Neural progenitor cell (in vitro differentiated cells): ENCODE measurements around the gene ZFPL1. TPM values are rescaled to one million over a fixed set of nuclear protein-coding genes. Genes with fewer than 3 reads are reported as not detected.

ENCODE experiments used
- DNase-seq: peaks from one replicate; pipeline ENCODE4 v3.0.0-alpha.2; 2016; ENCODE audit warnings: low spot score
- H2AFZ ChIP-seq: fragments of 200-600 bp; sonication (generic); replicated peaks from 2 replicates; pipeline ENCODE4 v1.6.1; 2016; ENCODE audit warnings: antibody characterized with exemption
- H3F3A ChIP-seq: fragments of 200-600 bp; sonication (generic); 2 replicates; pipeline ENCODE4 v1.6.1; 2016; ENCODE audit warnings: antibody characterized with exemption, low read depth
- H3K27ac ChIP-seq: fragments of 200-600 bp; sonication (generic); 2 replicates; pipeline ENCODE4 v1.5.1; 2016; ENCODE audit warnings: mild to moderate bottlenecking
- H3K27me3 ChIP-seq: fragments of 200-600 bp; sonication (generic); 2 replicates; pipeline ENCODE4 v1.6.1; 2016; ENCODE audit warnings: mild to moderate bottlenecking, moderate library complexity
- H3K36me3 ChIP-seq: fragments of 200-600 bp; sonication (generic); 2 replicates; pipeline ENCODE4 v1.5.1; 2016
- H3K4me1 ChIP-seq: fragments of 200-600 bp; sonication (generic); 2 replicates; pipeline ENCODE4 v1.6.1; 2016; ENCODE audit warnings: mixed run types
- H3K4me2 ChIP-seq: fragments of 200-600 bp; sonication (generic); 2 replicates; pipeline ENCODE4 v1.6.1; 2016
- H3K4me3 ChIP-seq: fragments of 200-600 bp; sonication (generic); 2 replicates; pipeline ENCODE4 v1.5.1; 2016
- H3K79me2 ChIP-seq: fragments of 200-600 bp; sonication (generic); 2 replicates; pipeline ENCODE4 v1.6.1; 2016; ENCODE audit warnings: low read depth
- H3K9ac ChIP-seq: fragments of 200-600 bp; sonication (generic); 2 replicates; pipeline ENCODE4 v1.6.1; 2016
- H3K9me3 ChIP-seq: fragments of 200-600 bp; sonication (generic); 2 replicates; pipeline ENCODE4 v1.5.1; 2016; ENCODE audit warnings: low read depth
- H4K20me1 ChIP-seq: fragments of 200-600 bp; sonication (generic); 2 replicates; pipeline ENCODE4 v1.6.1; 2016; ENCODE audit warnings: low read depth
- H3K27ac Mint-ChIP-seq: 3 replicates; pipeline ENCODE4 v1.8.0; 2021; ENCODE audit warnings: mixed read lengths
- H3K27me3 Mint-ChIP-seq: 2 replicates; pipeline ENCODE4 v1.8.0; 2022; ENCODE audit warnings: low read depth, mild to moderate bottlenecking, inconsistent platforms, moderate library complexity, mixed read lengths; ENCODE audit not compliant: insufficient read depth
- H3K36me3 Mint-ChIP-seq: 3 replicates; pipeline ENCODE4 v1.8.0; 2021; ENCODE audit warnings: mixed read lengths
- H3K4me1 Mint-ChIP-seq: 3 replicates; pipeline ENCODE4 v1.8.0; 2021; ENCODE audit warnings: mixed read lengths
- H3K4me3 Mint-ChIP-seq: 3 replicates; pipeline ENCODE4 v1.8.0; 2021; ENCODE audit warnings: mild to moderate bottlenecking, moderate library complexity, mixed read lengths
- H3K9me3 Mint-ChIP-seq: 3 replicates; pipeline ENCODE4 v1.8.0; 2020; ENCODE audit warnings: mixed read lengths
- EZH2 ChIP-seq: fragments of 200-600 bp; sonication (generic); IDR thresholded peaks from 2 replicates; pipeline ENCODE4 v1.6.1; 2017; ENCODE audit warnings: antibody characterized with exemption, mild to moderate bottlenecking, moderate library complexity
- EZH2phosphoT487 ChIP-seq: fragments of 200-600 bp; sonication (generic); IDR thresholded peaks from 2 replicates; pipeline ENCODE4 v1.6.1; 2017; ENCODE audit warnings: antibody characterized with exemption
- total RNA-seq: library from RNA; depleted of rRNA; stranded (reverse); fragments of >200 nt; gene quantifications from 2 replicates; pipeline ENCODE4 v1.2.3, GENCODE V29; 2015; ENCODE audit warnings: low replicate concordance
- TF ChIP-seq, protein P1 (sequence below): fragments of 200-600 bp; sonication (generic); IDR thresholded peaks from 2 replicates; pipeline ENCODE4 v1.5.1; 2017; ENCODE audit warnings: antibody characterized with exemption, mild to moderate bottlenecking

Gene ZFPL1
- total RNA-seq, 1 donor from 2014 or later: 12.6 TPM

DNA sequence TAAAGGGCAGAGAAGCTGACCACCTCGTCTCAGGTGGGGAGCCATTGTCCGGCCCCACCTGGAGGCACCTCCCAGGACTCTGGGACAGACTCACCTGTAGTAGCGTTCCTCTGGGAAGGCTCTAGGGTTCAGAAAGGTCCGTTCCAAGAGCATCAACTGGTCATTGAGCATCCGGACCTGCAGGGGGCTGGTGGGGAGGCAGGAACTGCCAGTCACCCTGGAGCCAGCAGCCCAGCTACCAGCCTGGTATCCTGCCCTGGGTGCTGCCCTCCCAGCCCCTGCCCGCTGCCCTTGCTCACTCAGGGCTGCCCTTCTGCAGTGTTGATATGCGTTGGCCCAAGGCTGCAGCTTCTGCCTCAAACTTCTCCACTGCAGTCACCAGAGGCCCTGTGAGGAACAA is 38.3 kb upstream of the ZFPL1 start:
- Histone ChIP-seq H3K27me3 (no peaks in the 10 kb centered on the region), H4K20me1 (peaks cover 17% of the 10 kb centered on the region), H3K36me3 (no peaks in the 10 kb centered on the region), H3K9me3 (no peaks in the 10 kb centered on the region), H3K79me2 (peaks cover 15% of the 10 kb centered on the region), H3K4me2 (no peak overlapping the region), H3F3A (no peaks in the 10 kb centered on the region), H3K9ac (no peak overlapping the region), H3K4me1 (no peaks in the 10 kb centered on the region), H2AFZ (no peak overlapping the region), H3K4me3 (no peak overlapping the region), H3K27ac (no peak overlapping the region)
- Mint-ChIP-seq H3K36me3 (peaks cover 7% of the 10 kb centered on the region), H3K4me1 (peaks cover 6% of the 10 kb centered on the region), H3K27me3 (peaks cover 12% of the 10 kb centered on the region), H3K9me3 (no peaks in the 10 kb centered on the region), H3K4me3 (no peak overlapping the region), H3K27ac (no peak overlapping the region)
- TF ChIP-seq EZH2phosphoT487 (no peak), EZH2 (no peak)
- TF ChIP-seq, protein P1, sequence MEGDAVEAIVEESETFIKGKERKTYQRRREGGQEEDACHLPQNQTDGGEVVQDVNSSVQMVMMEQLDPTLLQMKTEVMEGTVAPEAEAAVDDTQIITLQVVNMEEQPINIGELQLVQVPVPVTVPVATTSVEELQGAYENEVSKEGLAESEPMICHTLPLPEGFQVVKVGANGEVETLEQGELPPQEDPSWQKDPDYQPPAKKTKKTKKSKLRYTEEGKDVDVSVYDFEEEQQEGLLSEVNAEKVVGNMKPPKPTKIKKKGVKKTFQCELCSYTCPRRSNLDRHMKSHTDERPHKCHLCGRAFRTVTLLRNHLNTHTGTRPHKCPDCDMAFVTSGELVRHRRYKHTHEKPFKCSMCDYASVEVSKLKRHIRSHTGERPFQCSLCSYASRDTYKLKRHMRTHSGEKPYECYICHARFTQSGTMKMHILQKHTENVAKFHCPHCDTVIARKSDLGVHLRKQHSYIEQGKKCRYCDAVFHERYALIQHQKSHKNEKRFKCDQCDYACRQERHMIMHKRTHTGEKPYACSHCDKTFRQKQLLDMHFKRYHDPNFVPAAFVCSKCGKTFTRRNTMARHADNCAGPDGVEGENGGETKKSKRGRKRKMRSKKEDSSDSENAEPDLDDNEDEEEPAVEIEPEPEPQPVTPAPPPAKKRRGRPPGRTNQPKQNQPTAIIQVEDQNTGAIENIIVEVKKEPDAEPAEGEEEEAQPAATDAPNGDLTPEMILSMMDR: no peak
- DNase-seq: no peak

GRCh38 chr11:65047581-65048422 is 36.2 kb upstream of the ZFPL1 start:
- H3K27ac ChIP-seq: no peak overlapping the region
- H4K20me1 ChIP-seq: peaks cover 6% of the 10 kb centered on the region
- H3K9ac ChIP-seq: no peak overlapping the region
- H3K27me3 Mint-ChIP-seq: peaks cover 12% of the 10 kb centered on the region
- no peak overlapping the region for H3K4me3 ChIP-seq
- H2AFZ ChIP-seq: no peak overlapping the region
- DNase-seq: no peak
- no peaks in the 10 kb centered on the region for H3K4me1 Mint-ChIP-seq
- no peak overlapping the region for H3K4me2 ChIP-seq
- no peak overlapping the region for H3K4me3 Mint-ChIP-seq
- H3K36me3 Mint-ChIP-seq: peaks cover 7% of the 10 kb centered on the region
- no peak for TF ChIP-seq EZH2
- no peak for TF ChIP-seq EZH2phosphoT487
- TF ChIP-seq, protein P1: no peak
- no peaks in the 10 kb centered on the region for H3K9me3 Mint-ChIP-seq
- peaks cover 2% of the 10 kb centered on the region for H3K79me2 ChIP-seq
- H3K36me3 ChIP-seq: no peaks in the 10 kb centered on the region
- H3K27ac Mint-ChIP-seq: no peak overlapping the region
- no peaks in the 10 kb centered on the region for H3K4me1 ChIP-seq
- H3F3A ChIP-seq: no peaks in the 10 kb centered on the region
- no peaks in the 10 kb centered on the region for H3K27me3 ChIP-seq
- H3K9me3 ChIP-seq: no peaks in the 10 kb centered on the region

DNA sequence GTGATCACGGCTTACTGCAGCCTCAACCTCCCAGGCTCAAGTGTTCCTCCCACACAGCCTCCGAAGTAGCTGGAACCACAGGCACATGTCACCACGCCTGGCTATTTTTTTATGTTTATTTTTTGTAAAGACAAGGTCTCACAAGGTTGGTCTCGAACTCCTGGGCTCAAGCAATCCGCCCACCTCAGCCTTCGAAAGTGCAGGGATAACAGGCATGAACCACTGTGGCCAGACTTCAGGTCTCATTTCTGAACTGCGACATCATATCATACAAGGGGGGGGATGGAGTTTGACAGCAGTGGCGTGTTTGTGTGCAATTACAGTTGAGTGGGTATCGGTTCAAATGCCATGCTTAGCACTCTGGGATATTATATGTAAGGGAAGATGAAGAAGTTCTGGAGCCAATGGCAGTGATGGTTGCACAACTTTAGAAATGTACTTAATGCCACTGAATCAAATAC is 32.6 kb upstream of the ZFPL1 start:
- Histone ChIP-seq H3K9me3 (no peaks in the 10 kb centered on the region), H2AFZ (no peak overlapping the region), H3K9ac (no peak overlapping the region), H3K27ac (no peak overlapping the region), H3K36me3 (no peaks in the 10 kb centered on the region), H3K4me1 (no peaks in the 10 kb centered on the region), H3F3A (no peaks in the 10 kb centered on the region), H4K20me1 (no peaks in the 10 kb centered on the region), H3K4me3 (no peak overlapping the region), H3K4me2 (no peak overlapping the region), H3K27me3 (no peaks in the 10 kb centered on the region), H3K79me2 (no peaks in the 10 kb centered on the region)
- H3K9me3 Mint-ChIP-seq: no peaks in the 10 kb centered on the region
- H3K36me3 Mint-ChIP-seq: no peaks in the 10 kb centered on the region
- no peaks in the 10 kb centered on the region for H3K4me1 Mint-ChIP-seq
- TF ChIP-seq EZH2: no peak
- TF ChIP-seq EZH2phosphoT487: no peak
- TF ChIP-seq, protein P1: no peak
- no peak overlapping the region for H3K4me3 Mint-ChIP-seq
- no peak overlapping the region for H3K27ac Mint-ChIP-seq
- H3K27me3 Mint-ChIP-seq: peaks cover 8% of the 10 kb centered on the region
- no peak for DNase-seq
